IMR-90 (cell line): ENCODE results near the gene ACER1.

Experiments used
- CEBPB ChIP-seq: IDR thresholded peaks from 2 replicates; pipeline ENCODE4 v1.6.1; 2012; ENCODE audit warnings: low read depth, low read length, improper control_type of control experiment
- CHD1 ChIP-seq: IDR thresholded peaks from 2 replicates; pipeline ENCODE4 v1.6.1; 2012; ENCODE audit warnings: low read depth, low read length, improper control_type of control experiment
- MAZ ChIP-seq: IDR thresholded peaks from 2 replicates; pipeline ENCODE4 v1.6.1; 2012; ENCODE audit warnings: low read depth, mild to moderate bottlenecking, low read length, improper control_type of control experiment, moderate library complexity, borderline replicate concordance
- MXI1 ChIP-seq: IDR thresholded peaks from 2 replicates; pipeline ENCODE4 v1.6.1; 2012; ENCODE audit warnings: low read depth, mild to moderate bottlenecking, low read length, moderate library complexity, borderline replicate concordance
- NFE2L2 ChIP-seq: fragments of 150-350 bp; IDR thresholded peaks from 2 replicates; pipeline ENCODE4 v1.6.1; 2016; ENCODE audit warnings: low read depth, mild to moderate bottlenecking, low read length
- POLR2A ChIP-seq: IDR thresholded peaks from 2 replicates; pipeline ENCODE4 v1.6.1; 2012; ENCODE audit warnings: mild to moderate bottlenecking, low read depth, low read length
- RAD21 ChIP-seq: IDR thresholded peaks from 2 replicates; pipeline ENCODE4 v1.6.1; 2012; ENCODE audit warnings: low read length, improper control_type of control experiment
- RFX5 ChIP-seq: IDR thresholded peaks from 2 replicates; pipeline ENCODE4 v1.8.0; 2012; ENCODE audit warnings: low read depth, mild to moderate bottlenecking, low read length, moderate library complexity
- TF ChIP-seq, protein P1 (sequence below): fragments of 150-350 bp; IDR thresholded peaks from 2 replicates; pipeline ENCODE4 v1.6.1; 2017; ENCODE audit warnings: mild to moderate bottlenecking, antibody characterized with exemption, low read length, low read depth
- TF ChIP-seq, protein P2 (sequence below): conservative IDR thresholded peaks from 2 replicates; pipeline ENCODE4 v1.5.1; 2012; ENCODE audit warnings: mild to moderate bottlenecking, low read depth, low read length, improper control_type of control experiment
- TF ChIP-seq, protein P3 (sequence below): fragments of 150-350 bp; IDR thresholded peaks from 2 replicates; pipeline ENCODE4 v1.6.1; 2016; ENCODE audit warnings: low read depth, mild to moderate bottlenecking, low read length, moderate library complexity, borderline replicate concordance

DNA sequence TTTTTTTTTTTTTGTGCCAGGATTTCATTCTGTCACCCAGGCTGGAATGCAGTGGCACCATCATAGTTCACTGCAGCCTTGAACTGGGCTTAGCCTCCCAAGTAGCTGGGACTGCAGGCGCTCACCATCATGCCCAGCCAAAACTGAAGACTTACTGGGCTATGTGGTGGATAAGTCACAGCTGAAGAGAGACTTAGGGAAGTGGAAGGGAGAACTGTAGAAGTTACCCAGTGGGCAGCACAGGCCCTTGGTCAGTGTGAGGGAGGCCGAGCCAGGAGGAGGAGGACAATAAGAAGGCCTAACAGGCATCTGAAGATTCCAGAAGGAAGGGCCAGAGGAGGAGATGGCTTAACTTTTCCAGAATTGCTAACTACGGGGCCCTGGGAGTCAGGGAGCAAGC, 46.3 kb upstream of the ACER1 start:
- TF ChIP-seq, protein P1, sequence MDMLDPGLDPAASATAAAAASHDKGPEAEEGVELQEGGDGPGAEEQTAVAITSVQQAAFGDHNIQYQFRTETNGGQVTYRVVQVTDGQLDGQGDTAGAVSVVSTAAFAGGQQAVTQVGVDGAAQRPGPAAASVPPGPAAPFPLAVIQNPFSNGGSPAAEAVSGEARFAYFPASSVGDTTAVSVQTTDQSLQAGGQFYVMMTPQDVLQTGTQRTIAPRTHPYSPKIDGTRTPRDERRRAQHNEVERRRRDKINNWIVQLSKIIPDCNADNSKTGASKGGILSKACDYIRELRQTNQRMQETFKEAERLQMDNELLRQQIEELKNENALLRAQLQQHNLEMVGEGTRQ = no peak
- TF ChIP-seq, protein P2, sequence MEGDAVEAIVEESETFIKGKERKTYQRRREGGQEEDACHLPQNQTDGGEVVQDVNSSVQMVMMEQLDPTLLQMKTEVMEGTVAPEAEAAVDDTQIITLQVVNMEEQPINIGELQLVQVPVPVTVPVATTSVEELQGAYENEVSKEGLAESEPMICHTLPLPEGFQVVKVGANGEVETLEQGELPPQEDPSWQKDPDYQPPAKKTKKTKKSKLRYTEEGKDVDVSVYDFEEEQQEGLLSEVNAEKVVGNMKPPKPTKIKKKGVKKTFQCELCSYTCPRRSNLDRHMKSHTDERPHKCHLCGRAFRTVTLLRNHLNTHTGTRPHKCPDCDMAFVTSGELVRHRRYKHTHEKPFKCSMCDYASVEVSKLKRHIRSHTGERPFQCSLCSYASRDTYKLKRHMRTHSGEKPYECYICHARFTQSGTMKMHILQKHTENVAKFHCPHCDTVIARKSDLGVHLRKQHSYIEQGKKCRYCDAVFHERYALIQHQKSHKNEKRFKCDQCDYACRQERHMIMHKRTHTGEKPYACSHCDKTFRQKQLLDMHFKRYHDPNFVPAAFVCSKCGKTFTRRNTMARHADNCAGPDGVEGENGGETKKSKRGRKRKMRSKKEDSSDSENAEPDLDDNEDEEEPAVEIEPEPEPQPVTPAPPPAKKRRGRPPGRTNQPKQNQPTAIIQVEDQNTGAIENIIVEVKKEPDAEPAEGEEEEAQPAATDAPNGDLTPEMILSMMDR = no peak
- TF ChIP-seq, protein P3, sequence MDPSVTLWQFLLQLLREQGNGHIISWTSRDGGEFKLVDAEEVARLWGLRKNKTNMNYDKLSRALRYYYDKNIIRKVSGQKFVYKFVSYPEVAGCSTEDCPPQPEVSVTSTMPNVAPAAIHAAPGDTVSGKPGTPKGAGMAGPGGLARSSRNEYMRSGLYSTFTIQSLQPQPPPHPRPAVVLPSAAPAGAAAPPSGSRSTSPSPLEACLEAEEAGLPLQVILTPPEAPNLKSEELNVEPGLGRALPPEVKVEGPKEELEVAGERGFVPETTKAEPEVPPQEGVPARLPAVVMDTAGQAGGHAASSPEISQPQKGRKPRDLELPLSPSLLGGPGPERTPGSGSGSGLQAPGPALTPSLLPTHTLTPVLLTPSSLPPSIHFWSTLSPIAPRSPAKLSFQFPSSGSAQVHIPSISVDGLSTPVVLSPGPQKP = no peak
- TF ChIP-seq CEBPB (no peak), NFE2L2 (no peak), POLR2A (no peak), RFX5 (no peak), CHD1 (no peak), MAZ (no peak), RAD21 (no peak), MXI1 (no peak)
